UCSD-AML1 (cell line): ENCODE measurements around the gene MTNR1B.

Experiments
- DNase-seq: peaks from one replicate; lab custom pipeline; 2025; ENCODE audit not compliant: unreplicated experiment; lab: John Stamatoyannopoulos, UW

The MTNR1B gene

DNA sequence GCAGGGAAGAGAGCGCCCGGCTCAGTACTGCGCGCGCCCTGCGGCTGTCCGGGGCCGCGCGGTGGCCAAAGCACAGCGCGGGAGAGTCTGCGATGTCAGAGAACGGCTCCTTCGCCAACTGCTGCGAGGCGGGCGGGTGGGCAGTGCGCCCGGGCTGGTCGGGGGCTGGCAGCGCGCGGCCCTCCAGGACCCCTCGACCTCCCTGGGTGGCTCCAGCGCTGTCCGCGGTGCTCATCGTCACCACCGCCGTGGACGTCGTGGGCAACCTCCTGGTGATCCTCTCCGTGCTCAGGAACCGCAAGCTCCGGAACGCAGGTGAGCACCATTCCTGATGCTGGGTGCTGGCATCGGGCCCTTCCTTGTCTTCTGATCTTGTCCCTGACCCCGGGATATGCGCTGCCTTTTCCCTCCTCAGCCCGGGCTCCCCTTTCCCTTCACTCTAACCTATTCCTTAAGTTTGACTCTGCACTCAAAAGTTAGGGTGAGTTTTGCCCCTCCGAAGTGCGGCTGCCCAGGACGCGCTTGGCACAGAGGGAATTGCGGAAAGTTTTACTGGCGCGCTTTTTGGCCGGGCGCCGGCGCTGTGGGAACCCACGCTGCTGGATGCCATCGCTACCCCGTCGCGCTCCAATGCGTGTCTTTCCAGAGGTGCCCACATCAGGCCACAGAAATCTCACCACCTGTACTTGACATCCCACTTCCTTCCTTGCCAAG lies at the start of gene MTNR1B:
Gene MTNR1B (plus strand): TSS at position 18 of the 714 bp plus-strand sequence. CDS start 75 bp downstream, at position 93.
- DNase-seq = no peak

- DNase-seq = no peak
Measured at GRCh38 chr11:92920331-92920730, 49.1 kb upstream of the MTNR1B start.

GRCh38 chr11:92922731-92923130 lies 46.7 kb upstream of the MTNR1B start:
- no peak for DNase-seq

- DNase-seq = no peak
Measured at GRCh38 chr11:92929246-92929645, 40.2 kb upstream of the MTNR1B start.

- DNase-seq = no peak
Measured at GRCh38 chr11:92929653-92930052, 39.8 kb upstream of the MTNR1B start.

DNA sequence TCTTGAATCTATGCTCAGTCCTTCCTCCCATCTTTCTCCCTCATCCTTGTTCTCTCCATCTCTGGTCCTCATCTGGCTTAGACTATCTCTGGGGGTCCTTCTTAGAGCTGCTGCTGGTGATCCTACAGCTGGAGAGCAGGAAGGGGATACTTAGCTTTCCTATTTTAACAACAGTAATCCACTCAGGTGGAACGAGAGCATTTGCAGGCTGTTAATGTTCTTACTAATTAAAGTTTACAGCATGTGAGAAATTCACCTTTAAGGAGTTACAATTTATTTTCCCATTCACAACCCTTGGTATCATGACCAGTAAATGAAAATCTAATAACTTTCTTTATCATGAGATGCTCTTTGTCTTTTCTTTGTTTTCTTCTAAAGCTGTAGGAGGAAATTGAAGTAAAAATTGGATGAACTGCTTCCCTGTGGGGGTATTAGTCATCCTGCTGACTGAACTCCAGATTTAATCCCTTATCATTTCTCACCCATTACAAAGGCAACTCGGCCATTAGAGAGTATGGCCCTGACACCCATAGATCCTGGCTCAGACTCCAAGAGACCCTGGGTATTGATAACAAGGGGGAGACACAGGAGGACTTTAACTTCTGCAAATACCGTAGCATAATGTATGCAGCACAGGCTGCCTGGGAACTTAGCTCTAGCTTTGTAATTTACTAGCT lies 37.6 kb upstream of the MTNR1B start:
- no peak for DNase-seq

- no peak for DNase-seq
Measured at GRCh38 chr11:92939305-92939704, 30.1 kb upstream of the MTNR1B start.

DNA sequence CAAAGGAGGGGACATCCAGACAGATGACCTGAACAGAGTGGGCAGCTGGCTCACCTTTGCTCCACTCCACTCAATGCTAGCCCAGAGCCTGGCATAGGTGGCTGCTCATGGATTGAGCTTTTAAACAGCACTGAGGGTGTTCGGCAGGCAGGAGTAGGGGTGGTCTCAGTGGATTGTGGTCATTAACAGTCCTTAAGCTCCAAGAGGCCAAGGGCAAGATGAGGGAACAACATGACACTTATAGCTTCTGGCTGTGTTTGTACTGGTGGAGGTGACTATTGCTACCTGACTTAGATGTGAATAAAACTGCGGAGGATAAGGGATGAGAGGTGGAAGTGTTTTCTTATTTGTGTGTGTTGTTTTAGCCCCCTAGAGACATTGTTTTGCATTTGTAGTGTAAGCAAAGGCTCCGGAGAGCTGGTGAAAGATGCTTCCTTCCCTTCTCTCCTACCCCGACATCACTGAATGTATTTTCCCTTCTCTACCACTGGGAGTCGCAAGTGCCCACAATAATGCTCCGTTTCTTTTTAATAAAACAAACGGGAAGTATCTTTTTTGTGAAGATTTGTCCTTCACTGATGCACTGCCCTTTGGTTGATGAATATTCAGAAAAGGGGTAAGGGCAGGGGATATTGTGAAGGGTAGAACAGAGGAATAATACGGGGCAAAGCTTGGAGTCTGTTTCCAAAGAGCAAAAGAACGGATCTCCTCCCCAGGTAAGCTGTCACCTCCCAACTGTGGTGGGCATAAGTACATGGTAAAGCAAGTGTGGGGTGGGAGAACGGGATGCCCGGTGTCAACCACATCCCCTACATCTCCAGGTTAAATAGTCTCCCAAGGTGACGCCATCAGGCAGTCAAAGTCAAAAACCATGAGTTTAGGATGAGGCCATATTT lies 27.5 kb upstream of the MTNR1B start:
- DNase-seq = no peak

- DNase-seq = no peak
Measured at GRCh38 chr11:92946707-92947106, 22.7 kb upstream of the MTNR1B start.

DNA sequence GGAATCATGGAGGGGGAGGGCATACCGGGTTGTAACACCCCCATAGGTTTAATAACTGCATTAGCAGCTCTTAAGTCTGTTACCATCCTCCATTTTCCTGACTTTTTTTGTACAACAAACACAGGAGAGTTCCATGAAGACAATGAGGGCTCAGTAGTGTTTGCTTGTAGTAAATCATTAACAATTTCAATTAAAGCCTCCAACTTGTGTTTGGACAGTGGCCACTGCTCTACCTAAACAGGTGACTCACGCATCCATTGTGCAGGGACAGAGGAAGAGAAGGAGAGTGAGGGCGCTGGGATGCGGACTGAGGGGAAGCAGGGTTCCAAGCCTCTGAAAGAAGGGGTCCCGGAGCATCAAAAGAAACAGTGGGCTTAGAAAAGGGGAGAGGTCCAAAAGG lies 21.3 kb upstream of the MTNR1B start:
- no peak for DNase-seq

DNA sequence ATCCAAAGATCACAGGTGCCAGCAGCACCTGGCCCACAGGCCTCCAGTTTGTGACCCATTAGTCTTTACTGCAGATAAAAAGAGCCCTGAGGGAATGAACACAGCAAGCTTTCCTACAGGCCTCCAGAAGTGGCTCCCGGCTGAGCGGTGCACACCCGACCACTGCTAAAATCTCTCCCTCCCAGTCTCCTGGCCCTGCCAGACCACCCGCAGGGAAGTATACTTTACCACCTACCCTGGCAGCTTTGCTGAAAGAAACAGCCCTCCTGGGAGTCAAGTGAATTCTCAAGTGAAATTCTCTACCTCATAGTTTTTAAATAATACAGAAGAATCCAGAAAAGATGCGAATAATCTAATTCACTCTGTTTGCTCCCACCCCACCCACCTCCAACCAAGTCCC lies 15.4 kb upstream of the MTNR1B start:
- no peak for DNase-seq

- no peak for DNase-seq
Measured at GRCh38 chr11:92955860-92956259, 13.6 kb upstream of the MTNR1B start.

DNA sequence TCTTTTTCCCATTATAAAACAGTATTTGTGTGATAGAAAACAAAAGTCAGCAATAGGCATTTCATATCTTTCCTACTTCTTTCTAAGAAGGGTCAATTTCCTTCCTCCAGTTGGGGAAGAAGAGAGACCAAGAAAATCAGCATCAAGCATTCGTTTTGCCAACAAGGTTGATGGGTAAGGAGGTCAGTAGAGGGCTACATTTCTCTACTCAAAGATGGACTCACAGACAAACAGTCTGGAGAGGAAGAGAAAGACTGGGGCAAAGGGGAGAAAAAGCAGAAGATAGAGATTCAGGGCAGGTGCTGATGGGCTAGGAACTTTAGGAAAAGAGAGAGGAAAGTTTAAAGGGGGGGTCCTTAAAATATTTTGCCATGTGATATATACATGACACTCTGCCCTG lies 8.6 kb upstream of the MTNR1B start:
- DNase-seq = no peak

DNA sequence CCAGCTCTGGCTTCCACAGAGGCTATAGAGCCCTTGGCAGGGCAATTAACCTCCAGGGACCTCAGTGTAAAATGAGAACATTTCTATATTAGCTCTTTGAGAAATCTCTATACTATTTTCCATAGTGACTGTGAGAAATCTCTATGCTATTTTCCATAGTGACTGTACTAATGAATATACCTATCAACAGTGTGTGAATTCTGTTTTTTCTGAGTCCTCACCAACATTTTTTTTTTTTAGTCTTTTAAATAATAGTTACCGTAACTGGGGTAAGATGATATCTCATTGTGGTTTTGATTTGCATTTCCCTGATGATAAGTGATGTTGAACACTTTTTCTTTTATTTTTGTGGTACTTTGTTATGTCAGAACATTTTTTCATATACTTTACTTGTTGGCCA lies 7.0 kb upstream of the MTNR1B start:
- DNase-seq = no peak

GRCh38 chr11:92964471-92964870 lies 5.0 kb upstream of the MTNR1B start:
- DNase-seq = no peak

GRCh38 chr11:92965196-92965595 lies 4.3 kb upstream of the MTNR1B start:
- DNase-seq = no peak

DNA sequence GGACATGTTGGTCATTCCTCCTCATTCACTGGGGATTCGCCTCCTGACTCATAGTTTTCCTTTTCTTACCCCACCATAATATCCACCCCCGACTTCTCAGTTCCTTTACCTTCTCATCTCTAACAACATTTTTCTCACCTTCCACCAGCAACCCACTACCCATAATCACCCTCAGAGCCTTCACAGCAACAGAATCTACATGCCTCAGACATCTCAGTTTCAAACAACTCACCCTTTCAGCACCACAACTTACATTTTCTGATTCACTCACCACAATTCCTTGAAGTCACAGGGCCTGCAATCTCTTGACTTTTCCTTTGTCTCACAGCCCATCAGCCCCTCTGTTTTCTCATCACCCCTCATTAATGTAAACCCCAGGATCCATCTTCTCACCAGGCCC lies 2.3 kb upstream of the MTNR1B start:
- DNase-seq = no peak

DNA sequence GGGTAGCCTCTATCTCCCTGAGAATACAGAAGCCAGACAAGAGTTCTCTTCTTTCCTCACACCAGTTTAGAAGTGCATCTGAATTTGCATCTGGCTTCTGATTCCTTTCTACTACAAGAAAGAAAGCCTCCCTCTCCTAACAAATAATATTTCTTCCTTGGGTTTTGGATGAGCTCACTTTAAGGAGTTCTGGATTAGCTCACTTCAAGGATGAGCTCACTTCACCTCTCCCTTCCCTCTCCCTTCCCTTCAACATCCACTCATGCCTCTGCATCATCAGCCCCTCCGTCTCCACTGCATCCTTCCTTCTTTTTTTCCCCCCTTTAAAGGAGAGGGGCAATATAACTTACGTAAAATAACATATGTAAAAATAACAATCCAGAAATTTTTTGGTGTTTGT lies 1.6 kb upstream of the MTNR1B start:
- no peak for DNase-seq

DNA sequence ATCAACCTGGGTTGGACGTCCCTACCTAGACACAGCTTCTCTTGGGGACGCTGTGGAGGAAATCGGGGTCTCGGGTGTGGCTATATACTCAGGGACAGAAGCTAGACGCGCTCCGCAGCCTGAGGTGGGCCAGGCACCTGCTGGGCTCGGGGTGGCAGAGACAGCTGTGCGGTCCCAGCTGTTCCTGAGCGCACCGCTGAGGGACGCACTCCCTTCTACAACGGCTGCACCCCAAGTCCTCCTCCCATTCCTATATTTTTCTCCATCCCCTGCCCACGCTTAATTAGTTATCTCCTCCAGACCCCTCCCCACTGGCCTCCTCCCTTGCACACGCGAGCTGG lies 188 bp upstream of the MTNR1B start:
- DNase-seq = no peak

GRCh38 chr11:92972248-92972647 lies 2.8 kb downstream of the MTNR1B start:
- DNase-seq = no peak

GRCh38 chr11:92975285-92975684 lies 5.8 kb downstream of the MTNR1B start:
- DNase-seq = no peak

GRCh38 chr11:92976681-92977080 lies 7.2 kb downstream of the MTNR1B start:
- no peak for DNase-seq
